H1 (cell line): ENCODE results near the gene SPTBN4. TPM values are rescaled to one million over a fixed set of nuclear protein-coding genes. Genes with fewer than 3 reads are reported as not detected.

ENCODE experiments used
- CTCF ChIA-PET: fragments of 300-600 bp; sonication (Branson Sonifier 250); formaldehyde crosslinking; loops from one replicate; lab custom pipeline; 2021; ENCODE audit not compliant: partially characterized antibody; lab: Charles Lee
- POLR2A ChIA-PET: fragments of 300-600 bp; sonication (Branson Sonifier 250); formaldehyde crosslinking; loops from one replicate; lab custom pipeline; 2021; ENCODE audit warnings: inconsistent platforms; ENCODE audit not compliant: partially characterized antibody; lab: Charles Lee
- DNase-seq, 2 experiments: peaks; one replicate each; pipeline versions ENCODE4 v3.0.0 to v3.0.0-alpha.2; 2010 to 2022; ENCODE audit warnings: low spot score in 2 of 2, low read depth in 1 of 2, mixed read lengths in 1 of 2
- FAIRE-seq: peaks from 2 replicates; lab custom pipeline; 2011; peaks lifted over from hg19 to GRCh38; lab: Jason Lieb, UNC
- H2AFZ ChIP-seq: 2 replicates; pipeline ENCODE4 v1.8.1; 2012; ENCODE audit warnings: low read length, inconsistent platforms
- H2AK5ac ChIP-seq: 2 replicates; pipeline ENCODE4 v1.6.1; 2013; ENCODE audit warnings: low read depth, low read length
- H2BK120ac ChIP-seq: replicated peaks from 2 replicates; pipeline ENCODE3; 2013; ENCODE audit warnings: low read depth, low read length, inconsistent platforms
- H2BK12ac ChIP-seq: 2 replicates; pipeline ENCODE4 v1.6.1; 2013; ENCODE audit warnings: low read depth, low read length
- H2BK15ac ChIP-seq: 2 replicates; pipeline ENCODE4 v1.6.1; 2013; ENCODE audit warnings: low read length
- H2BK20ac ChIP-seq: 2 replicates; pipeline ENCODE4 v1.6.1; 2013; ENCODE audit warnings: low read length
- H2BK5ac ChIP-seq: 2 replicates; pipeline ENCODE4 v1.6.1; 2013; ENCODE audit warnings: low read depth, low read length
- H3K14ac ChIP-seq: 2 replicates; pipeline ENCODE4 v1.6.1; 2013; ENCODE audit warnings: inconsistent platforms; ENCODE audit not compliant: insufficient read length
- H3K18ac ChIP-seq: 2 replicates; pipeline ENCODE4 v1.6.1; 2013; ENCODE audit warnings: low read length; ENCODE audit errors: extremely low read depth
- H3K23ac ChIP-seq: 2 replicates; pipeline ENCODE4 v1.6.1; 2013; ENCODE audit warnings: inconsistent platforms; ENCODE audit not compliant: insufficient read length
- H3K23me2 ChIP-seq: 2 replicates; pipeline ENCODE4 v1.6.1; 2013; ENCODE audit warnings: low read depth, low read length
- H3K27ac ChIP-seq: 2 replicates; pipeline ENCODE4 v1.6.1; 2011; ENCODE audit warnings: low read depth, low read length, inconsistent platforms
- H3K27me3 ChIP-seq, 4 experiments: replicated peaks in 1 of 4; 1 replicate in 1 of 4; 2 replicates in 3 of 4; pipeline versions ENCODE4 v1.6.1 to v1.8.1; 2011 to 2013; ENCODE audit warnings: low read length in 3 of 4, mild to moderate bottlenecking in 3 of 4, inconsistent platforms in 2 of 4, mixed read lengths in 2 of 4, moderate library complexity in 1 of 4; ENCODE audit not compliant: control insufficient read depth in 3 of 4, insufficient read depth in 3 of 4; ENCODE audit errors: extremely low read depth in 1 of 4
- H3K36me3 ChIP-seq, 4 experiments: 2 replicates each; pipeline versions ENCODE4 v1.6.1 to v1.8.1; 2011 to 2013; ENCODE audit warnings: mild to moderate bottlenecking in 4 of 4, low read length in 3 of 4, moderate library complexity in 2 of 4, control low read depth in 1 of 4, inconsistent platforms in 1 of 4; ENCODE audit not compliant: insufficient read depth in 4 of 4, control insufficient read depth in 2 of 4
- H3K4ac ChIP-seq: replicated peaks from 2 replicates; pipeline ENCODE3; 2013; ENCODE audit warnings: low read length, low read depth, mixed read lengths, inconsistent platforms; ENCODE audit not compliant: insufficient read length
- H3K4me1 ChIP-seq, 4 experiments: replicated peaks in 1 of 4; 1 replicate in 1 of 4; 2 replicates in 3 of 4; pipeline versions ENCODE4 v1.6.1 to v1.8.1; 2011 to 2013; ENCODE audit warnings: low read length in 3 of 4, inconsistent platforms in 2 of 4, mixed read lengths in 1 of 4; ENCODE audit not compliant: insufficient read depth in 4 of 4, control insufficient read depth in 3 of 4
- H3K4me2 ChIP-seq, 2 experiments: 2 replicates each; pipeline versions ENCODE4 v1.6.1 to v1.8.1; 2011 to 2013; ENCODE audit warnings: low read depth in 2 of 2, low read length in 2 of 2, control low read depth in 1 of 2, inconsistent platforms in 1 of 2, mild to moderate bottlenecking in 1 of 2; ENCODE audit not compliant: insufficient read depth in 1 of 2
- H3K4me3 ChIP-seq, 4 experiments: fragments of 200-600, 300-600 bp in 1 of 4; sonication (generic), shearing (Covaris generic), sonication (Bioruptor Twin) in 1 of 4; 2 replicates each; pipeline versions ENCODE4 v1.5.1 to v1.8.1; 2011 to 2016; ENCODE audit warnings: low read length in 4 of 4, low read depth in 3 of 4, control low read depth in 2 of 4, inconsistent platforms in 2 of 4, mild to moderate bottlenecking in 2 of 4, mixed read lengths in 1 of 4, moderate library complexity in 1 of 4; ENCODE audit not compliant: insufficient read depth in 2 of 4; ENCODE audit errors: extremely low read depth in 1 of 4
- H3K56ac ChIP-seq: replicated peaks from 2 replicates; pipeline ENCODE3; 2013; ENCODE audit warnings: low read depth, mild to moderate bottlenecking, mixed read lengths, low read length, inconsistent platforms; ENCODE audit not compliant: insufficient read length
- H3K79me1 ChIP-seq: 2 replicates; pipeline ENCODE4 v1.6.1; 2013; ENCODE audit warnings: low read depth, low read length, control low read depth
- H3K79me2 ChIP-seq, 2 experiments: 2 replicates each; pipeline versions ENCODE4 v1.6.1 to v1.8.1; 2012 to 2013; ENCODE audit warnings: low read length in 2 of 2, mild to moderate bottlenecking in 2 of 2, inconsistent platforms in 1 of 2; ENCODE audit not compliant: insufficient read depth in 2 of 2, control insufficient read depth in 1 of 2
- H3K9ac ChIP-seq, 4 experiments: replicated peaks in 1 of 4; 1 replicate in 1 of 4; 2 replicates in 3 of 4; pipeline versions ENCODE4 v1.6.1 to v1.8.1; 2011 to 2013; ENCODE audit warnings: low read depth in 3 of 4, low read length in 3 of 4, control low read depth in 2 of 4, mild to moderate bottlenecking in 2 of 4, moderate library complexity in 2 of 4, inconsistent platforms in 1 of 4; ENCODE audit errors: extremely low read depth in 1 of 4
- H3K9me3 ChIP-seq, 2 experiments: 2 replicates each; pipeline versions ENCODE4 v1.6.1 to v1.8.1; 2012 to 2013; ENCODE audit warnings: mild to moderate bottlenecking in 2 of 2, moderate library complexity in 2 of 2, control low read depth in 1 of 2, inconsistent platforms in 1 of 2, low read depth in 1 of 2, low read length in 1 of 2, mixed read lengths in 1 of 2; ENCODE audit not compliant: insufficient read depth in 2 of 2
- H4K20me1 ChIP-seq, 2 experiments: replicated peaks in 1 of 2; 2 replicates each; pipeline versions ENCODE3 to v1.8.1; 2011 to 2013; ENCODE audit warnings: inconsistent platforms in 2 of 2, low read length in 2 of 2, mild to moderate bottlenecking in 1 of 2; ENCODE audit not compliant: insufficient read depth in 2 of 2, control insufficient read depth in 1 of 2
- H4K5ac ChIP-seq: 2 replicates; pipeline ENCODE4 v1.6.1; 2013; ENCODE audit warnings: low read length, low read depth, mixed read lengths, inconsistent platforms; ENCODE audit not compliant: insufficient read length
- H4K8ac ChIP-seq: 2 replicates; pipeline ENCODE4 v1.8.0; 2013; ENCODE audit warnings: mild to moderate bottlenecking, moderate library complexity, low read length, inconsistent platforms; ENCODE audit not compliant: insufficient read depth; ENCODE audit errors: extremely low read depth
- H4K91ac ChIP-seq: replicated peaks from 2 replicates; pipeline ENCODE3; 2013; ENCODE audit warnings: low read length, mixed read lengths, inconsistent platforms; ENCODE audit not compliant: insufficient read length
- ASH2L ChIP-seq: fragments of 200-600, 300-600 bp; sonication (generic); IDR thresholded peaks from one replicate; pipeline ENCODE4 v1.7.1; 2017; ENCODE audit warnings: low read length
- CBX8 ChIP-seq: fragments of 300-800, 300-1000 bp; sonication (generic); IDR thresholded peaks from 2 replicates; pipeline ENCODE4 v1.7.1; 2016; ENCODE audit warnings: low read depth, low read length, borderline replicate concordance
- CHD2 ChIP-seq: IDR thresholded peaks from 2 replicates; pipeline ENCODE4 v1.6.1; 2012; ENCODE audit warnings: low read length, improper control_type of control experiment
- EZH2 ChIP-seq: fragments of 200-600 bp; sonication (generic); IDR thresholded peaks from 2 replicates; pipeline ENCODE4 v1.7.1; 2012; ENCODE audit warnings: low read depth, mild to moderate bottlenecking, moderate library complexity, low read length, inconsistent platforms; ENCODE audit not compliant: severe bottlenecking
- JUN ChIP-seq: IDR thresholded peaks from 2 replicates; pipeline ENCODE4 v1.6.1; 2011; ENCODE audit warnings: low read depth, mild to moderate bottlenecking, improper control_type of control experiment, low read length
- JUND ChIP-seq: IDR thresholded peaks from 2 replicates; pipeline ENCODE4 v1.6.1; 2011; ENCODE audit warnings: mild to moderate bottlenecking, improper control_type of control experiment, low read length
- MAX ChIP-seq: IDR thresholded peaks from 2 replicates; pipeline ENCODE4 v1.6.1; 2012; ENCODE audit warnings: inconsistent platforms
- NANOG ChIP-seq: IDR thresholded peaks from 2 replicates; pipeline ENCODE4 v1.6.1; 2011; ENCODE audit warnings: low read length, low read depth, mild to moderate bottlenecking, inconsistent platforms; ENCODE audit not compliant: insufficient read depth, poor library complexity, severe bottlenecking
- RNF2 ChIP-seq: fragments of 200-900, 300-1000 bp; sonication (generic); IDR thresholded peaks from 2 replicates; pipeline ENCODE4 v1.7.1; 2016; ENCODE audit warnings: borderline replicate concordance, low read depth, mild to moderate bottlenecking, antibody characterized with exemption, low read length; ENCODE audit not compliant: poor library complexity, severe bottlenecking; ENCODE audit errors: missing control alignments
- RXRA ChIP-seq: IDR thresholded peaks from 2 replicates; pipeline ENCODE4 v1.6.1; 2011; ENCODE audit warnings: low read depth, mild to moderate bottlenecking, low read length, moderate library complexity; ENCODE audit not compliant: insufficient read depth
- SIRT6 ChIP-seq: IDR thresholded peaks from one replicate; pipeline ENCODE4 v1.7.1; 2012; ENCODE audit warnings: low read length, inconsistent platforms
- SIX5 ChIP-seq: IDR thresholded peaks from 2 replicates; pipeline ENCODE4 v1.6.1; 2011; ENCODE audit warnings: mild to moderate bottlenecking, low read depth, low read length
- WGBS, 2 experiments: shearing (Covaris generic) in 1 of 2; methylation state at CpG; one replicate each; pipeline versions ENCODE4 v1.1.6 to v1.1.7; 2013 to 2015; ENCODE audit warnings: low lambda C conversion rate in 2 of 2, mixed read lengths in 2 of 2, inconsistent platforms in 1 of 2, low coverage in 1 of 2, missing lambda C conversion rate in 1 of 2; ENCODE audit not compliant: insufficient replicate concordance in 2 of 2, insufficient coverage in 1 of 2, insufficient read length in 1 of 2; ENCODE audit errors: extremely low coverage in 1 of 2, missing lambda C conversion rate in 1 of 2; 5-methylcytosine and 5-hydroxymethylcytosine counted together
- polyA plus RNA-seq, 7 experiments: library from polyadenylated mRNA; depleted of rRNA in 3 of 7; stranded (reverse) in 5 of 7; unstranded in 2 of 7; fragments of >200 nt in 5 of 7; fragments of 200-250 nt in 2 of 7; gene quantifications; 1 replicate in 5 of 7; 2 replicates in 1 of 7; 4 replicates in 1 of 7; pipeline versions ENCODE4 v1.2.1 to v1.2.3, GENCODE V29; 2011 to 2013; ENCODE audit warnings: missing spikeins in 2 of 7, mixed read lengths in 2 of 7
- total RNA-seq: library from RNA; stranded (reverse); fragmentation: NEBNext Ultra II Directional; extraction: Animal tissue kit (Norgen Biotek cat#: 25700); gene quantifications from 2 replicates; pipeline ENCODE4 v1.2.1, GENCODE V29; 2021
- TF ChIP-seq, protein P1 (sequence below): IDR thresholded peaks from 2 replicates; pipeline ENCODE4 v1.6.1; 2012; ENCODE audit warnings: inconsistent platforms

The SPTBN4 gene
- total and polyA plus RNA-seq, 2 of the 8 experiments (the other 6 are each of a cell fraction or from before 2014, with no cell fraction given), result 1.9 to 3.0 TPM

DNA sequence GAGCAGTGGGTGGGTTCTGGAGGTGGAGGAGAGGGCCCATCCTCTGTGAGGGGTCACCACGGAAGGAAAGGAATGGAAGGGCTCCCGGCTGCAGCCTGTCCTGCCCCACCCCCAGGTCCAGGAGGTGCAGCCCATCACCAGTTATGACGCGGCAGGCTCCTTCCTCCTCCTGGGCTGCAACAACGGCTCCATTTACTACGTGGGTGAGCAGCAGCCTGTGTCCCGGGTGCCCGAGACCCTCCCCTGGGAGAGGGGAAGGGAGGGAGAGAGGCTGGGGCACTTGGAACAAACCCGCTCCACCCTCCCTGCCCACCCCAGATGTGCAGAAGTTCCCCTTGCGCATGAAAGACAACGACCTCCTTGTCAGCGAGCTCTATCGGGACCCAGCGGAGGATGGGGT, 116.5 kb downstream of the SPTBN4 start:
- no peak overlapping the region for H2AFZ ChIP-seq
- H3K56ac ChIP-seq, result no peak overlapping the region
- H3K18ac ChIP-seq, result no peak overlapping the region
- no peaks in the 10 kb centered on the region; the same call in 1 of the 2 replicates for H3K23me2 ChIP-seq
- no peak overlapping the region for H4K5ac ChIP-seq
- H2BK5ac ChIP-seq, result no peak overlapping the region
- FAIRE-seq (no peak), DNase-seq (no peak)
- no peaks in the 10 kb centered on the region for H3K4me1 ChIP-seq
- no peak overlapping the region for H3K23ac ChIP-seq
- no peak overlapping the region for H2BK12ac ChIP-seq
- 93% methylated on average over 10 of the region's 14 CpGs; no CpG with 5 or more reads in 1 of the 2 experiments for whole genome bisulfite sequencing, 2 experiments
- H3K4ac ChIP-seq, result no peak overlapping the region
- CTCF ChIA-PET, result interaction anchor here (0.6 to 2.0 kb wide), 7 partner anchors 9 to 66 kb away, joined by 3 to 10 read pairs (median 3); no protein-coding TSS in a partner anchor
- peaks cover 0 to 7% of the 10 kb centered on the region in 2 experiments for H4K20me1 ChIP-seq
- no peaks in the 10 kb centered on the region for H3K79me1 ChIP-seq
- POLR2A ChIA-PET, result interaction anchor here (0.8 kb wide), 1 partner anchor 34 kb away, joined by 3 read pairs; no protein-coding TSS in a partner anchor
- no peak overlapping the region for H3K27ac ChIP-seq
- H3K79me2 ChIP-seq, result no peaks in the 10 kb centered on the region
- no peak overlapping the region for H3K4me3 ChIP-seq
- H2BK20ac ChIP-seq, result no peak overlapping the region
- H2BK120ac ChIP-seq, result no peak overlapping the region
- H3K27me3 ChIP-seq, result no peaks in the 10 kb centered on the region
- H3K36me3 ChIP-seq, result peaks cover 4 to 40% (median 23%) of the 10 kb centered on the region in 4 experiments; a peak in 7 of 8 replicates
- H2AK5ac ChIP-seq, result no peak overlapping the region
- H4K8ac ChIP-seq, result no peak overlapping the region
- no peaks in the 10 kb centered on the region for H3K9me3 ChIP-seq
- H2BK15ac ChIP-seq, result no peak overlapping the region
- no peak overlapping the region for H3K14ac ChIP-seq
- no peak overlapping the region for H3K4me2 ChIP-seq
- no peak overlapping the region for H4K91ac ChIP-seq
- no peak overlapping the region for H3K9ac ChIP-seq
- no peak for TF ChIP-seq ASH2L
- TF ChIP-seq, protein P1, sequence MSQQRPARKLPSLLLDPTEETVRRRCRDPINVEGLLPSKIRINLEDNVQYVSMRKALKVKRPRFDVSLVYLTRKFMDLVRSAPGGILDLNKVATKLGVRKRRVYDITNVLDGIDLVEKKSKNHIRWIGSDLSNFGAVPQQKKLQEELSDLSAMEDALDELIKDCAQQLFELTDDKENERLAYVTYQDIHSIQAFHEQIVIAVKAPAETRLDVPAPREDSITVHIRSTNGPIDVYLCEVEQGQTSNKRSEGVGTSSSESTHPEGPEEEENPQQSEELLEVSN, result no peak
- no peak for TF ChIP-seq NANOG
- TF ChIP-seq EZH2, result no peak
- TF ChIP-seq JUN, result no peak
- no peak for TF ChIP-seq SIRT6
- TF ChIP-seq SIX5, result no peak
- TF ChIP-seq CBX8, result no peak
- no peak for TF ChIP-seq JUND
- no peak for TF ChIP-seq RXRA
- no peak for TF ChIP-seq MAX
- no peak for TF ChIP-seq CHD2
- TF ChIP-seq RNF2, result no peak
